ENCODE data around the gene VAMP3.
"Not testable (repeated sequence)": the region's sequence is repeated elsewhere in the genome, so short reads cannot be mapped to it uniquely, and the experiment has no call there.

VAMP3 gene

DNA sequence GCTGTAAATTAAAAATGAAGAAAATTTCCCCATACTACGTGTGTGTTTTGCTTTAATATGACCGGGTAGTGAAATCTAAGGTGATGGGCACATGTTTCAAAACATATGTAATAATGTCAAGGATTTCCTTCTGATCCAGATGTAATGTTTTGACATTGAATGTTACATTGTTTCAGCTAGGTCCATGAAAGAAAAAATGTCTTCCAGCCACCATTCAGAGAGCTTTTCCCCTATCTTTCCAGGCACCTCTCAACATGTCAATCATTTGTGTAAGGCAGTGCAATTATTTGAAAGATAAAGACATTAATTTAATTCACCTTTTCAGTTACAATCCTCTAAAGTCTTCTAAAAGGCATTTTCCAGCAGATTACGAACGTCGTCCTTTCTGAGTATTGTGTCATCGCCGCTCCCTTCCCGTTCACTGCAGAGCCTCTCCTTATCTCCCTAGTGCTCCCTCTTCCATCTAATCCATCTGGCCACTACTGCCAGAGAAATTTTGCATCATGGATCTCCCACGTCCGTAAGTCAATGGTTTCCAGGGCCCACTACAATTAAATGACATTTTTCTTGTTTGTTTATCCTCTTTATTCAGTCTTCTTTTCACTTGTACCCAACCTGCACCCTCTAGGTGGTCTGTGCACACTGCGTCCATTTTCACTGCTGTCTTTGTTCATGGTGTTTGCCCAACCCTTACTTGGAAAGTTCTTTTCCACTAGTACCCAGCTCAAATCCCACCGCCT is 1.3 kb upstream of the VAMP3 start:
- DNase-seq: no peak

DNA sequence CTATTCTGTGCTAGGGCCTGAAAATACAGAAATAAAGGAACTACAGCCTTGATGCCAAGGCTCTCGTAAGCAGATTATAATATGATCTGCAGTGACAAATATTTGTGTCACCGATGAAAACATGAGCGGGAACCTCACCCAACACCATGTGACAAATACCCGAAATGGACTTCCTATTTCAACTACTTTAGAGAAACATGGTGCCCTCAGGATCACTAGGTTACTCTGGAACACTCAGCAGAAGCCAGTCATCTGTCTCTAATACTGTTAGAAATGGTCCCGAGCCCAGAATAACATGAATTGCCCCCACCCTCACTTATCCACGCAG is 463 bp upstream of the VAMP3 start:
- DNase-seq: no peak

DNA sequence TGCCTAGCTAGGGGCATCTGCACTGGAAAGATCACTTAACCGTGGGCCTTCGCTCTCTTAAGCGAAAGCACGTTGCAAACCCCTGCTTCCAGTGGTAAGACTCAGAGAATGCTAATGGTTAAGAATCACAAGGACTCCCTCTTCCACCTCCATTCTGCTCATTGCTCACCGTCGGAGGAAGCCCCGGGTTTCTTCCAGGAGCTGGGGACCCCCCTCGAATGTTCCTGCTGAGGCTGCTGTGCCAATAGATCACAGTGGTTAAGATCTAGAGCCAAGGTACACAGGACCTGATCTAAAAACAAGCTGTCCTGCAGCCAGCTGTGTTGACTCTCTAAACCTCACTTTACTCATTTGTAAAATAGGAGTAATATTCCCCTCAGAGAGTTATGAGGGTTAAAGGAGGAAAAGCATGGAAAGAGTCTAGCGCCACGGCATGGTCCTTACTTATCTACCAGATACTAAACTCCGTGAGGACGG is 765 bp downstream of the VAMP3 start:
- DNase-seq: no peak

DNA sequence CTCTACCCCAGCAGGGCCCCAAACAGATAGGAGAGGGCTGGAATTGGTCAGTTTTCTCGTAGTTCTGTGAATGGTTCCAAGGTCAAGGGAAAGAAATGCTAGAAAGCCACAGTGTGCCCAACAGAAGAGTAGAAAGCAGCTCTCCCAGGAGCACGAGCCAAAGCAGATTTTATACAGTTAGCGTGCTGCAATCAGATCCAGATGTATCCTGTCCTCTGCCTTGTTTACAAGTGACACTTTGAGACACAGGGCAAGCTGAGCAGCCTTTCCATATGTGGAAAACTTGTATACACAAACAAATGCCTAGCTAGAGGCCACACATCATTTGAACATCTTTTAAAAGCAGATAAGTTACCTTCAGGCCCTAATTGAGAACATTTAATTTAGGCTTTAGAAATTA is 6.5 kb downstream of the VAMP3 start:
- no peak for DNase-seq

DNA sequence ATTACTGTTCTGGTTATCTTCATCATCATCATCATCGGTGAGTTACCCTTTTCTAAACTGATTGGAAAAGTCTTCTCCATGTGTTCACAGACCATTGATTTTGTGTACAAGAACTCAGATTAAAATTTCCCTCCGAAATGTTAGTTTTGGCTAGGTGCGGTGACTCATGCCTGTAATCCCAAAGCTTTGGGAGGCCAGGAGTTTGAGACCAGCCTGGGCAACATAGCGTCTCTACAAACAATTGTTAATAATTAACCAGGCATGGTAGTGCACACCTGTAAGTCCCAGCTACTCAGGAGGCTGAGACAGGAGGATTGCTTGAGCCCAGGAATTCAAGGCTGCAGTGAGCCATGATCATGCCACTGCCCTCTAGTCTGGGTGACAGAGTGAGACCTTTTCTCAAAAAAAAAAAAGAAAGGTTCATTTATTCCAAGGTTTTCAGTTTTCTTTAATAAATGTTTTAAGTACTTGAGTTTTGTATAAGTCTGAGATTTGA is 7.1 kb downstream of the VAMP3 start:
- DNase-seq: no peak

DNA sequence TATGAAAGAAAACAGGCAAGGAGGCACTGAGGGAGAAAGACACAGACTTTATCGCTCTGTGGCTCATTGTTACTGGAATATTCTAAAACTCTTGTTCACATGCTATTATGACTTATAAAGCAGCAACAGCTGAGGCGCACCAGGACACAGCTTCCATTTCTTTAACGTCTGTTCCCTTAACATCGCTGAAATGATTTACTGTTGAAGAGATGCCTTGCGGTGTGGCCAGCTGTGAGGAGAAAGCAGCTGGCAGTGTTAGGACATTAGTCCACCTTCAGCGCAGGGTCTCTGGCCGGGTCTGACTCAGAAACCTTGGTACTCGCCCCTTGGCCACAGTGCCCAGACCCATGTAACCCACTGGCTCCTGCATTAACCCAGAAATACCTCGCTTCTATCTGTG is 9.9 kb downstream of the VAMP3 start:
- DNase-seq: no peak

DNA sequence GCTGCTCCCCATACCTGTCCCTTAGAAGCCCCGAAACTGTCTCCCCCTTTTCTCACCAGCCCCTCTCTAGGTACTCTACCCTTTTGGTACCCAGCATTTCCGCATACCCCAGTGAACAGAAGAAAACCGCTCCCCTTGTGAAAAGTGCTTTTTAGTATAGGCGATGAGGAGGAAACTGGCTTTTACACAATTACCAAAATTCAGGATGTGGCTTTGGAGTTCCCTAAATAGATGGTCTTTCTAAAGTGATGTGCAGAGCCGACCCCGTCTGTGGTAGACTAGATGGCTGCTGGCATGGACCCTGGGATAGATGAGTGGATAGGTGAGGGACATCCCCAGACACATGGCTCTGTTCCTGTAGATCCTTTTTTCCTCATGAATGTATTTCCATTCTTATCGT is 10.4 kb downstream of the VAMP3 start:
- DNase-seq: no peak

DNA sequence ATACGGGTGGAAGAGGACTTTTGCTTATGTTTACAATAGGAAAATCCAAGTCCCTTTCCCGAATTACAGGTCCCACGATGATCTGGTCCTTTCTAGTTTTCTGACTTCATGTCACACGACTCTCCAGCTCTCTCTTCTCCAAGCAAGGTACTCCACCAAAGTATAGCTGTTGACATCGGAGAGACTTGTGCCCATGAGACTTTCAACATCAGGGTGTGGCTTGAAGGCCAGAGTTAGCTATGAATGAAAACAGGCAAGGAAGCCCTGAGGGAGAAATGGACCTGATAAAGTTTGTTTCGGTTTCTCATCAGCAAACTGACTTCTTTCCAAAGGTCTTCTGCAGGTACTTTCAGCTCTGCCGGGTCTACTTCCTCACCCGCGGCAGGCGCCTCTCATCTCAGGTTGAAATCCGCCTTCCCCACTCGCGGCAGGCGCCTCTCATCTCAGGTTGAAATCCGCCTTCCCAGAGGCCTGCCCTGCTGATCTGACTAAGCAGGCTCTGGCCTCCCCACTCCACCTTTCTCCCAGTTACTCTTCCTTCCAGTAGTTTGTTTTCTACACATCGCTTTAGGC is 10.9 kb downstream of the VAMP3 start:
- DNase-seq: no peak

DNA sequence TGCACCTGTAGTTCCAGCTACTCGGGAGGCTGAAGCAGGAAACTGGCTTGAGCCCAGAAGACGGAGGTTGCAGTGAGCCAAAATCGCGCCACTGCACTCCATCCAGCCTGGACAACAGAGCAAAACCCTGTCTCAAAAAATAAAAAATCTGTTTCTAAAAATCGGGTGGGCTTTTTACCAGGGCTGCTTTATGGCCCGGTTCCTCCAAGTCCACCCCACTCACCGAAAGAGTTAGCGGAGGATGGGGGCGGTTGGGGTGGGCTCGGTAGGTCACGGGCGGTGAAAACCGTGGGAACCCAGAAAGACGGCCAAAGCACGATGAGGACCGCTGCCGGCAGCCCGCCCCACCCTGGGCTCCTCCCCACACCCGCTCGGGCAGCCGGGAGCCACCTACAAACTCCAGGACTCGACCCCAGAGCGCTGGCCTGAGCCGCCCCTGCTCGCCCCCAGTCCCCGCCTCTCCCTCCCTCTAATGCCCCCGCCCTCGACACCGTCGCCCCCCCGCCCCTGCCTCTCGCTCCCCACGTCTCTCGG is 12.1 kb downstream of the VAMP3 start:
- peak; percentile 91 for DNase-seq

DNA sequence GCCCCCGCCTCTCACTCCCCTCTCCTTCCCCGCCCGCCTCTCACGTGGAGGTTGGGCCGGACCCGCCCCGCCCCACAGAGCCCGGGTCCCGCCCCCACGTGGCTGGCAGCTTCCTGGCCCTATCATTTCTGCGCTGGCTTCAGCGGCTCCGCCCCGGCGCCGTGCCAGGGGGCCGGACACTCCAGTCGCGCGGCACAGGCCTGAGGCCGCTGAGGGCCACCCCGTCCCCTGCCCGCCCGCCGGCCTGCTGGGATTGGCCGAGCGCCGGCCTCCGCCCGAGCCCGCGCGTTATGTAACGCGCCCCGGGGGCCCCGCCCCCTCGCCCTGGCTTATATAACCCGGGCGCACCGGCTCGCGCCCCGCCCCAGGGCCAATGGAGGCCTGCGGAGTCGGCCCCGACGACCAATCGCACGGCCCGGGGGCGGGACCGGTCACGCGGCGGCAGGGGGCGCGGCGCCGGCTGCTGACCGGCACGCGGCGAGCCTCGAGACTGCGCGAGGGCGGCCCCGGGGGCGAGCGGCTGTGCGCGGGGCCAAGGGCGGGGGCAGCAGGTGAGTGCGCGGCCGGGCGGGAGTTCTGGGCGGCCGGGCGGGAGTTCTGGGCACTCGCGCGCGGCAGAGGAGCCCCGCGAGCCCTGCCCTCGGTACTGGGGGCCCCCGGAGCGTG is 12.9 kb downstream of the VAMP3 start, which contains the start of gene PER3:
TSS of gene PER3 (plus strand) at position 466 of the 666 bp plus-strand sequence. CDS start 587 bp downstream, outside the sequence.
- DNase-seq: peak; percentile 99

DNA sequence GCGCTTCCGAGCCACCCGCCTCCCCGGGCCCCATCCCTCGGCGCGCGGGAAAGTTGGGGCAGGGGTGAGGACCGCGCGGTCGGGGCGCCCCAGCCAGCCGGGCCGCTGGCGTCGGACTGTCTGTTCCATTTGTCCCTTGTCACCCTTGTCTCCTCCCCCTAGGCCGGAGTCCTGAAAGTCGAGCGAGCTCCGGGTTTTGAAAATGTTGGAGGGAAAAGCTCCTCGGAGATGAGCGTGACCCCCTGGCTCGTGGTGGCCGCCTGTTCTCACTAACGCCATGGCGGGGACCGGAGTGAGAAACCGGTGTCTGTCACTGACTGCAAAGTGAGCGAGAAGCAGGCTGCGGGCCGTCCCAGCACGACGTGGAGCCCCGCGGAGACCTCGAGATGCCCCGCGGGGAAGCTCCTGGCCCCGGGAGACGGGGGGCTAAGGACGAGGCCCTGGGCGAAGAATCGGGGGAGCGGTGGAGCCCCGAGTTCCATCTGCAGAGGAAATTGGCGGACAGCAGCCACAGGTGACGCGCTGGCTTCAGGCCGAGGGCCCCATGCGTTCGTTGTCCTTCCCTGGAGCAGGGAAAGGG is 13.5 kb downstream of the VAMP3 start:
- DNase-seq: no peak

DNA sequence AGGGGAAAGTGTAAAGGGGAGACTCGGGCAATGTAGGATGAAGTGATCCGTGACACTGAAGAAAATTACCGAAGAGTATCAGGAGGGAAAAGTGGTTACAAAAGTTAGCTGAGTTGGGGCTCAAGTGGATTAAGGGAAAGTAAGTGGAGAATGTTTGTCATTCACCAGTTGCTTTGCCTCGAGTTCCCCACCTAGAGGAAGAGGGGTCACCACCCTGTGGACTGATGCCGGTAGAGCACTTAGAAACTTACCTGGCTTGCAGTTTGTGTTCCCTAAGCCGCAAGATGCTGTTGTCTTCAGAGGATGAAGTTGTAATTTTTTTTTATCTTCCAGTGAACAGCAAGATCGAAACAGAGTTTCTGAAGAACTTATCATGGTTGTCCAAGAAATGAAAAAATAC is 14.0 kb downstream of the VAMP3 start:
- DNase-seq: no peak

DNA sequence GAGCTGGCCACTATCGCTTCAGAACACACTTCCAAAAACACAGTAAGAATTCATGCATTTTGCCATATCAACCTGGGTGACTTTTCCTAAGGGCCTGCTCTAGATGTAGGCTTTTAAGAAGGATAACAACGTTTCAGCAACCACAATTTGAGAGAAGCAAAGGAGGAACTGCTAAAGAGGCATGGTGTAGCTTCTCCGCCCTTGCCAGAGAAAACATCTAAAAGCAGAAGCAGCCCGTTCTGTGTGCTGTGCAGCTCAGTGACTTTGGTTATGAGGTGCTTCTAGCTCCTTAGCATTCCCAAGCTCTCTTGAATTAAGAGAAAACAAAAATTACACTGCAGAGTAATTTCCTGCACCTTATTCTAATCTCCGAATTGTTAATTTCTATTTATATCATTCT is 15.7 kb downstream of the VAMP3 start:
- DNase-seq: no peak

DNA sequence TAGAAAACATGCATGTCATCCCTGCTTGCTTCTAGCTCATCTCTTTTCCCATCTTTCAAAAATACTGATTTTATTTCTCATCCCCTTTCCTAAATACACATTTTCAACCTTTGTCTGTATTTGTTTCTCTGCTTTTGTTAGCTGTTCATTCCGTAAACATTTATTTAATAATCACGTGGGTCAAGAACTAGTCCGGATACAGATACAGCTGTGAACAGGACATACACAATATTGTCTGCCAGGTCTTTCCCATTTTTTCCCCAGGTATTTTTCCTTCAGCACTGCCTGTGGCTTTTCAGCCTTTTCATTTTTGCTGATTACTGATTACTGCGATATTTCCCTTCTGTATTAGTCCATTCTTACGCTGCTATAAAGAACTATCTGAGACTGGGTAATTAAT is 18.7 kb downstream of the VAMP3 start:
- no peak for DNase-seq

DNA sequence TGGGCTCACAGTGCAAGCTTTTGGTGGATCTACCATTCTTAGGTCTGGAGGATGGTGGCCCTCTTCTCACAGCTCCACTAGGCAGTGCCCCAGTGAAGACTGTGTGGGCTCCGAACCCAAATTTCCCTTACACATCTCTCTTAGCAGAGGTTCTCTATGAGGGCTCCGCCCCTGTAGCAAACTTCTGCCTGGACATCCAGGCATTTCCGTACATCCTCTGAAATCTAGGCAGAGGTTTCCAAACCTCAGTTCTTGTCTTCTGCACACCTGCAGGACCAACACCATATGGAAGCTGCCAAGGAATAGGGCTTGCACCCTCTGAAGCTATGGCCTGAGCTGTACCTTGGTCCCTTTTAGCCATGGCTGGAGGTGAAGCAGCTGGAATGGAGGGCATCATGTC is 19.9 kb downstream of the VAMP3 start:
- DNase-seq: not testable (repeated sequence)

DNA sequence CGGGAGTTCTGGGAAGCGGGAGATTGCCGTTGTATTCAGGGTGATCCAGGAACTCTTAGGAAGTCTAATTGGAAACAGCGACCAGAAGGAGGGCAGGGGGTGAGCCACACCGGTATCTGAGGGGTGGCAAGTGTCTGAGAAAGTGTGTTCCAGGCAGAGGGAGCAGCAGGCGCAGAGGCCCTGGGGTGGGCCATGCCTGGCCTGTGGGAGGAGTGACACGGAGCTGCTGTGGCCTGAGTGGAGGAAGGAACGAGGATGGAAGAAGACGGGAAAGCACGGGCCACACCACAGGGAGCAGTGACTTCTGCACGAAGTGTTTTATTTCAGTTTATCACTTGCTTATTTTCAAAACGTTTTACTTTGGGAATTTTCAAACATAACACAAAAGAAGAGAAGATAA is 24.3 kb downstream of the VAMP3 start:
- DNase-seq: no peak

DNA sequence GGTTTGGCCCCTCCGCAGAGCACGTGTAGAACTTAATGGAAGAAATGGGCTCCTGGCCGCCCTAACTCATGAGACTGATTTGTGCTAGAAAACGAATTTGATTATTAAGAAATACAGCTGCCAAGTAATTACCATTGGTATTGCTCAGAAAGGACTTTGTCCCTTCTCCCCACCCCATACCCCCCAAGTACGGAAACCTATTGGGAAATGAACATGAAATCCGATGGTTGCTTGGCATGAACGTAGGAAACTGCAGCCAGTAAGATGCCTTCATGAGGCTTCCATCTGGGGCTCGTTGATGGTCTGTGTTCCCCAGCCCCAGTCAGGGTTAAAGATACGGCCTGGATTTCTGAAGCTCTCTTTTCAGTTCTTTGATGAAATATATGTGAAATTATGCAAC is 34.4 kb downstream of the VAMP3 start:
- DNase-seq: no peak

DNA sequence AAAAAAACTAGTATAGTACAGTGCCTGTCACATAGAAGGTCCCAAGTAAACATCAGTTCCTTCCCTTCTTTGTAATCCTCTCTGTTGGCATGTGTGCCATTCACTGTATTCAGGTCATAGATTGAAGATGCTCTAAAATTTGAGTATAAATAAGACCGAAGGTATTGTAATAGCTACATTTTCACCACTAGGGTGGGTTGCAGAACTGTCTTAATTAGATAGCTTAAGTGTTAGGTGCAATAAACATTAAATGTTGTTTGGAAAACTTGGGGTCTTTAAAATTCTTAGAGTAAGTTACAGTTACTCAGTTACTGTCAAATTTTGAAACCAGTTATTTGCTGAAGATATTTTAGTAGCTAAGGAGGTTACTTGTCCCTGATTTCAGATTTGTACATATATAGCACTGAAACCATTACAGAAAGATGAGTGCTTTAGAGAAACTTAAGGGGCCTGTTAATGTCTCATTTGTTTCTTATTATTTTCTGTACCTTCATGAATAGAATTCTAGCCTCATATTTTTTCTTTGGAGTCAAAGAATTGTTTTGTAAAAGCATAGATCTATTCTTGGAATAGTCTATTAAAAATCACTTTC is 37.3 kb downstream of the VAMP3 start:
- DNase-seq: no peak

DNA sequence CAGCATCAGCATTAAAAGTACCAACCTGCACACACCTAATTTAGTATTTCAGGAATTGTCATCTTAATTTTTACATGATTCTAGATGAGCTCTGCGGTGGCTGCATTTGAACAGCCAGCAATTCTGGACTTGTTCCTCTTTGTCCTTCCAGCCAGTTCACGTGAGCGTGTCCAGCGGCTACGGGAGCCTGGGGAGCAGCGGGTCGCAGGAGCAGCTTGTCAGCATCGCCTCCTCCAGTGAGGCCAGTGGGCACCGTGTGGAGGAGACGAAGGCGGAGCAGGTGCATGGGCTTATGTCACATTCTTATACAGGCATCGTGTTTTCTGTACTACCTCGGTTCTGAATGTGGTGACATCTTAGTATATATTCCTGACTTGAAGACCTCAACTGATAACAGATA is 38.6 kb downstream of the VAMP3 start:
- no peak for DNase-seq

DNA sequence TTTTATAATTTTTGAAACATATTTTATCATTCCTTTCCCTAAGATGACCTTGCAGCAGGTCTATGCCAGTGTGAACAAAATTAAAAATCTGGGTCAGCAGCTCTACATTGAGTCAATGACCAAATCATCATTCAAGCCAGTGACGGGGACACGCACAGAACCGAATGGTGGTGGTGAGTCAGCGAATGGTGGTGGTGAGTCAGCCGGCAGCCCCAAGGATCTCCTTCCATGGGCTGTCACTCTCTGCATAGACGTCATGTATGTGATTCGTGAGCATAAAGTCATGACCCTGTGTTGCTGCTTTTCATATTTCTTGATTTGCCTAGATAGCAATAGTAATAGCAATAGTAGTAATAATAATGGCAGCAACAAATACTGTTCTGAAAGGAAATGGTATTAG is 39.3 kb downstream of the VAMP3 start:
- DNase-seq: peak; percentile 63

DNA sequence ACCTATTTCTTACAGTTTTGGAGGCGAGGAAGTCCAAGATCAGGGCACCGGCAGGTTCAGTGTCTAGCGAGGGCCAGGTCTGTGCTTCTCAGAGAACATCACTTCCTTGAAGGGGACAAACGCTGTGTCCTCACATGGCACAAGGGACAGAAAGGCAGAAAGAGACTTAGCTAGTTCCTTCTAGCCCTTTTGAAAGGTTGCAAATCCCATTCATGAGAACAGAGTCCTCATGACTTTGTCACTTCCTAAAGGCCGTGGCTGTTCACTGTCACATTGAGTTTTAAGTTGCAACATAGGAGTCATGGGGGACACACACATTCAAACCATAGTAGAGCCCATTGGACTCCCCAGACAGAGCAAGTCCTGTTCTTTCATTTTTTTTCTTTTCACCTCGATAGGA is 40.4 kb downstream of the VAMP3 start:
- no peak for DNase-seq

DNA sequence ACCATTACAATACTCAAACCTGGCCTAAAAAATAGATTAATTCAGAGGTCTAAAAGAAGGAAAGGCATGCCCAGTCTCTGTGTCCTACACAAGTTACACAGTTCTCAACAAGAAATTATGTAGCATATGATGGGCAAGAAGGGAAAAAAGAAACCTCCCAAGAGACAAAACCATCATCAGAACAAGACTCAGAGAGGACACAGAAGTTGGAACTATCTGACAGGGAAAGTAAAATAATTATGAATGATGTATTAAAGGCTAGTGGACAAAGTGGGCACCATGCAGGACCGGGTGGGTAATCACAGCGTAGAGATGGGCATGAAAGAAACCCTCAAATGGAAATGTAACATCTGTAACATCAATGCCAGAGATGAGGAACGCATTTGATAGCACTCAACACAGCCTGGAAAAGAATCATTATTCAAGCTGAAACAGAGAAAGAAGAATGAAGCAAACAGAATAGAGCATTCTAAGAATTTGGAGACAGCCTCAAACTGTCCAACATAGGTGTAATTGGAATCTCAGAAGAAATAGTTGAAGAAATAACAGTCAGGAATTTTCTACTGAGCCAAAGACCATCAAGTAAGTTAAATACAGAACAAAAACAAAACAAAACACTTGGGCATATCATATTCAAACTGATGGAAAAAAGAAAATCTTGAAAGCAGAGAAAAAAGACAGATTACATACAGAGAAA is 42.7 kb downstream of the VAMP3 start:
- DNase-seq: no peak

DNA sequence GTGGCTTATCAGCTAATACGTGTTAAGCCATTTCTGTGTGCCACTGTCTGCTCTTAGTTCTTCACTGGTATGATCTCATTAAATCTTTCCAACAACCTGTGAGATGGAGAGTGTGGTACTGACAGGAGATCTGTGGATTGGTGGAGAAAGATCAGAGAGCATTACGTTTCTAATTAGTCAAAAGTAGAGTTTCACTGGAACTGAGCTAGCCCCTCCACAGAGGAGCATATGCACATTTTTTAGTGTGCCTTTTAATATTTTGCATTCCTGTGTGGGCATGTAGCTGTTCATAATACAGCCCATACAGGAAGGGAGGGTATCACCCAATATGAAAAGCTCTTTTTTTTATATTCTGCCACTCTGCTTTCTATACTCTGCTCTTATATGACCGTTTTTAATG is 50.2 kb downstream of the VAMP3 start:
- no peak for DNase-seq
